ENCODE measurements around the gene RNF213. TPM values are rescaled to one million over a fixed set of nuclear protein-coding genes. Genes with fewer than 3 reads are reported as not detected.
"Not testable (repeated sequence)": the region's sequence is repeated elsewhere in the genome, so short reads cannot be mapped to it uniquely, and the experiment has no call there.

Gene RNF213
- total RNA-seq, 1 donor from 2014 or later = 47.3 TPM

GRCh38 chr17:80313160-80313829 lies 52.6 kb downstream of the RNF213 start:
- DNase-seq (ENCODE audit: extremely low spot score, unreplicated experiment) = no peak
- peaks cover 5% of the 10 kb centered on the region for H3K9me3 Mint-ChIP-seq
- H3K4me1 Mint-ChIP-seq (ENCODE audit: unreplicated experiment) = no peaks in the 10 kb centered on the region
- no peak for TF ChIP-seq CTCF (conservative IDR thresholded peaks at IDR 0.05)
- H3K27ac Mint-ChIP-seq = no peak overlapping the region
- H3K36me3 Mint-ChIP-seq = peaks cover 19% of the 10 kb centered on the region
- no peak overlapping the region for H3K4me3 Mint-ChIP-seq
- no peaks in the 10 kb centered on the region for H3K27me3 Mint-ChIP-seq

GRCh38 chr17:80313946-80314345 lies 53.3 kb downstream of the RNF213 start:
- H3K4me1 Mint-ChIP-seq (ENCODE audit: unreplicated experiment); H3K27me3 Mint-ChIP-seq; H3K27ac Mint-ChIP-seq; DNase-seq (ENCODE audit: extremely low spot score, unreplicated experiment); H3K4me3 Mint-ChIP-seq; H3K9me3 Mint-ChIP-seq: not testable (repeated sequence)
- peaks cover 22% of the 10 kb centered on the region for H3K36me3 Mint-ChIP-seq

GRCh38 chr17:80315517-80316182 lies 55.0 kb downstream of the RNF213 start:
- no peak for TF ChIP-seq CTCF (conservative IDR thresholded peaks at IDR 0.05)
- no peak for DNase-seq (ENCODE audit: extremely low spot score, unreplicated experiment)
- H3K36me3 Mint-ChIP-seq = peaks cover 26% of the 10 kb centered on the region
- H3K4me3 Mint-ChIP-seq = no peak overlapping the region
- peaks cover 8% of the 10 kb centered on the region for H3K4me1 Mint-ChIP-seq (ENCODE audit: unreplicated experiment)
- no peaks in the 10 kb centered on the region for H3K27me3 Mint-ChIP-seq
- H3K27ac Mint-ChIP-seq = no peak overlapping the region
- peaks cover 5% of the 10 kb centered on the region for H3K9me3 Mint-ChIP-seq

- Mint-ChIP-seq H3K4me1 (ENCODE audit: unreplicated experiment) (peaks cover 8% of the 10 kb centered on the region), H3K36me3 (peaks cover 26% of the 10 kb centered on the region), H3K9me3 (peaks cover 5% of the 10 kb centered on the region), H3K4me3 (no peak overlapping the region), H3K27ac (no peak overlapping the region), H3K27me3 (no peaks in the 10 kb centered on the region)
- DNase-seq (ENCODE audit: extremely low spot score, unreplicated experiment) = no peak
- TF ChIP-seq CTCF (conservative IDR thresholded peaks at IDR 0.05) = no peak
These were observed 55.8 kb downstream of the RNF213 start for GRCh38 chr17:80316431-80316830.

- no peaks in the 10 kb centered on the region for H3K27me3 Mint-ChIP-seq
- TF ChIP-seq CTCF (conservative IDR thresholded peaks at IDR 0.05) = no peak
- peaks cover 5% of the 10 kb centered on the region for H3K9me3 Mint-ChIP-seq
- peaks cover 26% of the 10 kb centered on the region for H3K36me3 Mint-ChIP-seq
- H3K27ac Mint-ChIP-seq = peak overlapping the region; percentile 36
- peaks cover 8% of the 10 kb centered on the region for H3K4me1 Mint-ChIP-seq (ENCODE audit: unreplicated experiment)
- no peak overlapping the region for H3K4me3 Mint-ChIP-seq
- no peak for DNase-seq (ENCODE audit: extremely low spot score, unreplicated experiment)
These were observed 56.5 kb downstream of the RNF213 start for GRCh38 chr17:80316927-80317705.

DNA sequence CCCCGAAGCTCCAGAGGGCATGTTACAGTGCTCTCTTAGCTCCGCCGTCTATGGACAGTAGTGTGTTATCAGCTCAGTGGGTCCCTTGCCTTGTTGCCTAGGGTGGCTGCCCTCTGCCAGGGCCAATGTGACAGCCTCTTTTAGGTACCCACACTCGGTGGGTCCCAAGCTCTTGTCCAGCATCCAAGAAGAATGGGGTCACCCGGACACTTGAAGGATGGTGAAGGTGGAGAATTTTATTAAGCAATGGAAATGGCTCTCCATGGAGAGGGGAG lies 57.0 kb downstream of the RNF213 start:
- no peak for TF ChIP-seq CTCF (conservative IDR thresholded peaks at IDR 0.05)
- DNase-seq (ENCODE audit: extremely low spot score, unreplicated experiment) = no peak
- peaks cover 26% of the 10 kb centered on the region for H3K36me3 Mint-ChIP-seq
- H3K27ac Mint-ChIP-seq = peak overlapping the region; percentile 36
- H3K4me3 Mint-ChIP-seq = no peak overlapping the region
- H3K9me3 Mint-ChIP-seq = peaks cover 6% of the 10 kb centered on the region
- peaks cover 8% of the 10 kb centered on the region for H3K4me1 Mint-ChIP-seq (ENCODE audit: unreplicated experiment)
- H3K27me3 Mint-ChIP-seq = no peaks in the 10 kb centered on the region

Measured in type B pancreatic cell (in vitro differentiated cells).